Hair follicle dermal papilla cell (primary cell): ENCODE results near the gene ZNF771. TPM values are rescaled to one million over a fixed set of nuclear protein-coding genes. Genes with fewer than 3 reads are reported as not detected.

ENCODE experiments used
- small RNA-seq: library from RNA; depleted of rRNA; stranded (forward); fragments of <200 nt; gene quantifications from one replicate; pipeline ENCODE3, GENCODE V24; 2012
- total RNA-seq: library from RNA; depleted of rRNA; stranded (reverse); fragments of >200 nt; gene quantifications from 2 replicates; pipeline ENCODE4 v1.2.3, GENCODE V29; 2012

Gene ZNF771
- 10.8 and 11.5 TPM in 2 replicates for total RNA-seq

GRCh38 chr16:30407102-30407803, at the start of gene ZNF771:
TSS of gene ZNF771 (plus strand) at chr16:30407606. CDS start at chr16:30408054, 448 bp downstream.

GRCh38 chr16:30370456-30371247, 36.8 kb upstream of the ZNF771 start, which contains the start of gene TBC1D10B:
TSS of gene TBC1D10B (minus strand) at chr16:30370494. CDS start at chr16:30370183, 311 bp downstream.

DNA sequence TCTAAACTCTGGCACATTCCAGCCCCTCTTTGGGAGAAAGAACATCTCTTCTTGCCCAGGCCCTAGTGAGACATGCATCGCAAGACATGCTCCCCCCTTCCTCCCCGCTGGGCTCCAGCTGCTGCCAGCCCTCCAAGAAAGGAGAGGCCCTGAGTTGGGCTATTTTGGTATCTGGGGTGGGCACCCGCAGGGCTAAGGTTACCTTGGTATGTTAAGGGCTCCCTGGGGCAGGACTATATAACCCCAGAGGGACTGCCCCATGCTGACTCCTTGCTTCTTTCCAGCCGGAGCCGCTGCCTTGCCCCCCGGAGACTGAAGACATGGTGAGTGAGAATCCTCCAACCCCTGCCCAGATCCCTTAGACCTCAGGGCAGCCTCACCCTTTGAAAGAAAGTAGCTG, 32.9 kb upstream of the ZNF771 start, which contains the start of gene MYL11:
Gene MYL11 (plus strand): TSS at position 265 of the 400 bp plus-strand sequence. CDS start 56 bp downstream, at position 321.

DNA sequence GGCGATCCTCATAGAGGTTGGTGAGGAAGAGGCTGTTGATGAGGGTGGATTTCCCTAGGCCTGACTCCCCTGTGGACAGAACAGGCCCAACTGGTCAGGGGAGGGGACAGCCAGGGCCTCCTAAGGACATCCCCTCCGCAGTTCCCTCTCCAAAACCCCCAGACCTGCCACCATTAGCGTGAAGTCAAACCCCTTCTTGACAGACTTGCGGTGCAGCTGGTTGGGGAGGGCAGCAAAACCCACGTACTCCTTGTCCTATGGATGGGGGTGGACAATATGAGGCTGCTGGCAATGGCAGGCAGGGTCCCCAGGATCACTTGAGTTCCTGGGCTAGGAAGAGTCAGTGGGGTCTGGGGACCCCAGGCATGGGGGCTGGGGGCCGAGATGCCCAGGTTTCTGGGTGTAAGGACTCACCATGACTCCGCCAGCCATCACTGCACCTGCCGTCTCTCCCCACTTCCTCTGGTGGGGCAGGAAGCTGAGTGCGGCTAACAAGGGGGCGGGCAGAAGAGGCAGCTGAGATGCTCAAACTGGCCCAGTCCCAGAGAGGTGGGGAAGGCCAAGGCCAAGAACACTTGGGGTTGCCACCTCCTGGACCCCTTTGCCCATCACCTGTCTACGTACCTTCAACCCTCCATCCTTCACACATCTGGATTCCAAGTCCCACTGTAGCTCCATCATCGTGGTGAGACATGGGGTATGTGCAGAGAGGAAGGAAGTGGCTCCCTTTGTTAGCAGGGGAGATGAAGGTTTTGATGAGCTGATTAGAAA, 25.1 kb upstream of the ZNF771 start, which contains the start of gene SEPTIN1:
Gene SEPTIN1 (minus strand): TSS at position 451 of the 771 bp plus-strand sequence. CDS start 19 bp downstream, at position 432.

GRCh38 chr16:30395155-30395991, 12.0 kb upstream of the ZNF771 start, which contains the start of gene ZNF48:
TSS of gene ZNF48 (plus strand) at chr16:30395420. CDS start at chr16:30395795, 375 bp downstream.

DNA sequence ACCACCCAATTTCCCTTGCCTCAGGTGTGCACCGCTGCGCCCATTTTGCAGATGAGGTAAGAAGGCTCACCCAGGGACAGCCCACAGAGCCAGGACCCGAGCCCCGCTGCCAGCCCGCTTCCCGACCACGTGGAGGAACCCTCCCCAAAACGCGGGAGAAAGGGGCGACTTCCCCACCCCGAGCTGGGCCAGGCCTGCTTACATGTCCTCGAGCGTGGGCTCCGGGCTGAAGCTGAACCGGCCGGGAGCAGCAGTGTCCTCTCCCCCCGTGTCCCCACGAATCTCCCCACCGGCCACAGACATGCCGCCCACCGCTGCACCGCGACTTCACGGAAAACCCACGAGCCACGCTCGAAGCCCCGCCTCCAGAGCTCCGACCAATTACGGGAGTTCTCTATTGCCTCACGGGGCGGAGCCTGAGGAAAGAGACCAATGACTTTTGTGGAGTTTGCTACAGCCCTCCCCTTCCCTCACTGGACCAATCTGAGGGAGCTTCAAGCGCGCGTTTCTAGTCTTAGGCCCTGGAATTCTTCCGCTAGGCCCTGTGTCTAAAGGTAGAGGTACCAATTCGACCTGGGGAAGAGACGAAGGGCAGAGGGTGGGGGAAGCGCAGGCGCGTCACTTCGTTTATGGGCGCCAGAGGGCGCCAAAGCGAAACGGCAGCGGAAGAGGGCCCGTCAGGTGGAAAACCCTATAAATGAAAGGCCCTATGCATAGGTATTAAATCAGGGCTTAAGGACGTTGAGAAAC, 22.4 kb downstream of the ZNF771 start, which contains the start of gene DCTPP1:
Gene DCTPP1 (minus strand): TSS at position 353 of the 750 bp plus-strand sequence. CDS start 50 bp downstream, at position 303.

GRCh38 chr16:30445408-30446202, 38.2 kb downstream of the ZNF771 start, which contains the start of gene SEPHS2:
TSS of gene SEPHS2 (minus strand) at chr16:30445874. CDS start at chr16:30445727, 147 bp downstream.

Small RNA genes lying within 50 kb of the gene (small RNA-seq; reads per million reads assigned to genes)
- not detected for gene RF00019
- 7.0 reads per million, percentile 85 among the genes with 10 or more reads in this experiment for gene RF00406

Other genes with a start within 250 kb of the ZNF771 start
- gene CORO1A, start 224.0 kb upstream of the ZNF771 start, total RNA-seq = 0.49 and 0.73 TPM in 2 replicates
- 26.1 and 65.0 TPM in 2 replicates for gene BOLA2B, start 213.9 kb upstream of the ZNF771 start, total RNA-seq
- gene SLX1A, start 213.7 kb upstream of the ZNF771 start, total RNA-seq = 15.9 and 17.8 TPM in 2 replicates
- 3.7 and 3.8 TPM in 2 replicates for gene SULT1A3, start 208.4 kb upstream of the ZNF771 start, total RNA-seq
- 0.65 TPM in 1 of 2 replicates, not detected in the other for gene NPIPB13, start 159.1 kb upstream of the ZNF771 start, total RNA-seq
- gene CD2BP2, start 52.3 kb upstream of the ZNF771 start, total RNA-seq = 28.8 and 30.7 TPM in 2 replicates
- gene TBC1D10B, start 37.1 kb upstream of the ZNF771 start, total RNA-seq = 45.1 and 47.4 TPM in 2 replicates
- not detected in 2 replicates for gene MYL11, start 32.8 kb upstream of the ZNF771 start, total RNA-seq
- 0.12 and 0.32 TPM in 2 replicates for gene SEPTIN1, start 25.0 kb upstream of the ZNF771 start, total RNA-seq
- gene ZNF48, start 12.2 kb upstream of the ZNF771 start, total RNA-seq = 6.3 and 8.0 TPM in 2 replicates
- 7.3 and 8.6 TPM in 2 replicates for gene DCTPP1, start 22.4 kb downstream of the ZNF771 start, total RNA-seq
- gene SEPHS2, start 38.3 kb downstream of the ZNF771 start, total RNA-seq = 9.1 and 12.0 TPM in 2 replicates
- not detected in 2 replicates for gene ITGAL, start 65.1 kb downstream of the ZNF771 start, total RNA-seq
- 31.5 and 32.9 TPM in 2 replicates for gene ZNF768, start 119.0 kb downstream of the ZNF771 start, total RNA-seq
- gene ZNF747, start 127.3 kb downstream of the ZNF771 start, total RNA-seq = 15.3 and 16.6 TPM in 2 replicates
- gene ZNF764, start 150.8 kb downstream of the ZNF771 start, total RNA-seq = 8.6 and 9.7 TPM in 2 replicates
- 7.2 and 12.5 TPM in 2 replicates for gene ZNF688, start 164.1 kb downstream of the ZNF771 start, total RNA-seq
- gene ZNF785, start 178.1 kb downstream of the ZNF771 start, total RNA-seq = 11.1 and 15.6 TPM in 2 replicates
- gene ZNF689, start 202.8 kb downstream of the ZNF771 start, total RNA-seq = 13.8 and 17.0 TPM in 2 replicates
- gene PRR14, start 243.4 kb downstream of the ZNF771 start, total RNA-seq = 9.4 and 9.7 TPM in 2 replicates